HT-29 (cell line): ENCODE measurements around the gene CDKN2C. TPM values are rescaled to one million over a fixed set of nuclear protein-coding genes. Genes with fewer than 3 reads are reported as not detected.
"Not testable (repeated sequence)": the region's sequence is repeated elsewhere in the genome, so short reads cannot be mapped to it uniquely, and the experiment has no call there.

Experiments
- DNase-seq: peaks from one replicate; pipeline ENCODE4 v3.0.0-alpha.2; 2015; ENCODE audit warnings: low spot score
- total RNA-seq: library from RNA; depleted of rRNA; stranded (reverse); fragments of >200 nt; shearing (Covaris generic); gene quantifications from 2 replicates; pipeline ENCODE4 v1.2.3, GENCODE V29; 2014

CDKN2C gene
- total RNA-seq, 1 experiment from 2014 or later, result 14.5 TPM

DNA sequence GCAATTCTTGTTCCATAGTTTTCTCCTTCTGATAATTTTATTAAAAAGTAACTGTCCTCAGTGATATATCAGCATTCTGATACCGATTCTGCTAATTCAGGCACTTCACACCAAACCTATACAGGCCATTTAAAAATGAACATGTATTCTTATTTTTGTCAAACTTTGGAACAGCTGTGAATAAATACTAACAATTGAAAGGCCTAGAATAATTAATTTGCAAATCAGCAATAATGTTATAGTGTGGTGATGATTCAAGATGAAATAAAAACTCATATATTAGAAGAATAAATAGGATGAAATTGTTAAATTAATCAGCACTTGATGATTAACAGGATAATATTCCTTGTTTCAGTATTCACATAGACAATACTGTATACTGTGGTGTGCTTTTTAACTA is 9.9 kb downstream of the CDKN2C start:
- no peak for DNase-seq

DNA sequence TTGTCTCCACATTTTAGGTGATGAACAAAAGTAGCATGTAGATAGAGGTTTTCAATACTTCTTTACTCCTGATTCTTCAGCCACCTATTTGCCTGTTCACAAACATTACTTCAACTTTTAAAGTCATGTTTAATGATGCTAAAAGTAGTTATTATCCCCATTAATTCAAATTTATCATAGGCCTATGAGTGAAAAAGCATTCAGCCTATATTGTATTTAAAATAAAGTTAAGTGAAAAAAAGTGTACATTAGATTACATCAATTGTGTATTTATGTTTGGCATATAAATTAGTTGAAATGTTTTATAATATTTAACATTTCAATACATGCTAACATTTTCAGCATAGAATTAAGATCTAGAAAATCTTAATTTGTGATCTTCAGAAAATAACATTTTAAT is 10.5 kb downstream of the CDKN2C start:
- no peak for DNase-seq

DNA sequence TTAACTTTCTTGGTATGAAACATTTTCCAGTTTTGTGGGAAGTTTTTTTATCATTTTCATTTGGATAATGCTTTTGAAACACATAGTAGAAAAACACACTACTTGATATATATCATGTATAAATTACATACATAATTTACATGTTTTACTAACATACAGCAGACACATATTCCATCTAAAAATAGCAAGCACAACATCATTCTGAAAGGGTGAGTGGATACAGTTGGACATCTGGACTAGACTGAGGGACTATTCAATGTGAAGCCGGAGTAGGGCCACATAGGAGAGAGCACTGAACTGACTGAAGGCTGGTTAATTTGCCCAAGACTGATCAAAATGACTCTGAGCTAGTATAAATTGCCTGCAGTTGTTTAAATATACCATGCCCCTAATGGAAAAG is 11.7 kb downstream of the CDKN2C start:
- no peak for DNase-seq

DNA sequence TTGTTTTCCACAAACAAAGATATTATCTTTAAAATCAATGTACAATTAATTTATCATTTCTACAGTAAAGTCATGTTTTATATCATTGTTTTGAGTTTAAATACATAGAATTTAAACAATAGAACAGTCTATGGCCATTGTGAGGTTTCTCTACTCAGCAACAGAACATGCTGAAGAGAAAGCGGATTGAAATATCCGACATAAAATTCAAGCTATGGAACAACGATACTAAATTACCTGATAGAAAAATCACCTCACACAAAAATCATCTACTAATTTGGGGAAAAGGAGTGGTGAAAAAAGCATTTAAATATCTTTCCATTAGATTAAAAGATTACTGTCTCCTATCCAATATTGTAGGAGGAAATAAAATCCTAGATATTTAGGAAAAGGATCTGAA is 12.6 kb downstream of the CDKN2C start:
- no peak for DNase-seq

DNA sequence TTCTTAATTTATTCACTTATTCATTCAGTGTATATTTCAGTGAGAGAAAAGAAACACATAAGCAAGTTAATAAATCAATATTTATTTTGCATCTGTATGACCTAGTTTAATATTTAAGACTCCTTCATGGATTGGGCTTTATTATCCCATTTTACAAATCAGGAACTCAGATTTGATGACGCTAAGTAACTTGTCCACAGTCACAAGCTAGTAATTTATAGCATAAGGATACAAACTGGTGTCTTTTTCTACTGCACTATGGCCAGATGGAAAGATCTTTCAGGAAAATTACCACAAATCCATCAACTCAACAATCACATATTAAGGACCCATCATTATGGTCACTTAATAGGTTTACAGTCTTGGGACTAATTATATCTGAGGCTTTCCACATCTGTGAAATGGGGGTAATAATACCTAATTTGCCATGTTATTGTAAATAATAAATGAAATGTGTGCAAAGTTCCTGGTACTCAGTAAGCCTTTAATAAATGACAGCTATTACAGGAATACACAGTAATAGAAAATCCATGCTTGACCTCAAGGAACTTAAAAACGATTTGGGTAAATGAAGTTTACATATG is 13.3 kb downstream of the CDKN2C start:
- no peak for DNase-seq

DNA sequence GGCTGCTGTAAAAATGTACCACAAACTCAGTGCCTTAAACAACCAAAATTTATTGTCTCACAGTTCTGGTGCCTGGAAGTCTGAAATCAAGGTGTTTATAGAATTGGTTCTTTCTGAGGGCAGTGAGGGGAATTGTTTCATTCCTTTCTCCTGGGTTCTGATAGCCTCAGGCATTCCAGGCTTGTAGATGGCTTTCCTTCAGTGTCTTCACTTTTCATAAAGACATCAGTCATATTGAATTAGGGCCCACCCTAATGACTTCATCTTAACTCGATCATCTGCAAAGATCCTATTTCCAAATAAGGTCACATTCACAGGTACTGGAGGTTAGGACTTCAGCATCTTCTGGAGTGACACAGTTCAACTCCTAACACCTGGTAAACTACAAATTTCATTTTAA is 15.0 kb downstream of the CDKN2C start:
- DNase-seq, result no peak

DNA sequence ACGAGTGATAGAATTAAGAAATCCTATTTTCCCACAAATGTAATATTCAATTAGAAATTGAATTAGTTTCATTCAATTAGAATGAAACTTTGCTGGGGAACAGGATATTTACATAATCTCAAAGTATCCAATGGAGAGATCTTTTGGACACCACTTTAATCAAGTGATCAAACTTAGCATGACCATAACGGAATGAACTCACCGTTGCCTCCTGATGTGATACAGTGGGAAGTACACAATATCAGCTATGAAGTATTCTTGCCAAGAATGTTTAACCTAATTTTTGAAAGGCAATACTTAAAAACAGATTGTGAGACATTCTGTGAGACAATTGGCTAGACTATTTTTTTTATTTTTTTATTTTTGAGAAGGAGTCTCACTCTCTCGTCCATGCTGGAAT is 16.6 kb downstream of the CDKN2C start:
- DNase-seq, result no peak

DNA sequence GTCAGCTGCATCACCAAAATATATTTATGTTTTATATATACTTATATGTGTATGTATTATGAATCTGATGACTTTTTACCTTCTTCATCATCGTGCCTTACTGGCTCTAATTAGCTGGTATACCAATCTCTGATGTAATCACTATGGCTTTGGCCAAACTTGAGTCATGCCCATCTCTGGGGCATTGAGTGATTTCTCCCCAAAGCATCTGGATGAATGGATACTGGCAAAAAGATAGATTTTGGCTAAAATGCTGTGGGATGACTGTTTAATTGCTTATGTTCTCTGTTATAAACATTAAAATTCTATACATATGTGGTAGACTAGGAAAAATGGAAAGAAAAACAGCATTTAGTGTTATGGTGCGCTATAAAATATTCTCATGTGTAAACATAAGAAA is 19.6 kb downstream of the CDKN2C start:
- no peak for DNase-seq

DNA sequence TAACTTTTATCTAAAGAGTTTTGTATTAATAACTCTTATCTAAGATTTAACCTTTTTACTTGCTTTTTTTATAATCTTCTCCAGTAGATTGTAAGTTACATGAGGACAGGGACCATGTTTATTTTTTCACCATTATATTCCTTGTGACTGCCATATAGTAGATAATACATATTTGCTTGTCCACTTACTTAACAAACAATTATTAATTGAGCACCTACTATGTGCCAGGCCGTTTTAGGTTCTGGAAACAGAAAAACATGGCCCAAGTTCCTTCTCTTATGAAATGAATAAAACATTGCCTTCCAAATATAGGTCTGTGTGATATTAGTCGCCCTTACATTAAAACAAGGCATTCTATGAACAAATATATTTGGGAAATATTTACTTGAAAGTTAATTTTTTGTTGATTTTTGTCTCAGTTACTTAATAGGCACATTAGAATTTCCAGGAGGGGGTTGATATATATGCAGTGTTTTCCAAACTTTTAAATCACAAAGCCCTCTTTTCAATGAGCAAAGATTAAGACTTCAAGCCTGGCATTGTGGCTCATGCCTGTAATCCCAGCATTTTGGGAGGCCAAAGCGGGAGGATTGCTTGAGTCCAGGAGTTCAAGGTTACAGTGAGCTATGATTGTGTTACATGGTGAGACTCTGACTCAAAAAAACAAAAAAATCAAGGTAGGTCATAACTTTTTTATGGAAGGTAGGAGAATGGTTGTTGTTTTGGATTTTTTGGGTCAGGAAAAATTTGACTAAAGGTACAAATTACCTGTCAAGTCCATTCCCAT is 22.7 kb downstream of the CDKN2C start:
- DNase-seq, result no peak

DNA sequence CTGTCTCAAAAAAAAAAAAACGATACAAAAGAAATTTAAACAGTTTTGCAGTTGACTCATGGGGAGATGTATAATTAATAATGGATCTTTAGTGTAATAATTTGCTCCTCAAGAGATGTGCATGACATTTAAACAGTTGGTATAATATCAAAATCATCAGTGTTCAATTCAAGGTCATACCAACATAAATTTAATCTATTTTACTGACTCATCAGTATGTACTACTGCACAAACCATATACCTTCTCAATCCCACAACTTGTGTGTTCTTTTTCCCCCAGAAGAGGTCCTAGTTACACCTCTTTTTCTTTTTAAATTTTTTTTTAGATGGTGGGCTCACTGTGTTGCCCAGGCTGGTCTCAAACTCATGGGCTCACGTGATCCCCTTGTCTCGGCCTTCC is 23.6 kb downstream of the CDKN2C start:
- DNase-seq, result no peak

DNA sequence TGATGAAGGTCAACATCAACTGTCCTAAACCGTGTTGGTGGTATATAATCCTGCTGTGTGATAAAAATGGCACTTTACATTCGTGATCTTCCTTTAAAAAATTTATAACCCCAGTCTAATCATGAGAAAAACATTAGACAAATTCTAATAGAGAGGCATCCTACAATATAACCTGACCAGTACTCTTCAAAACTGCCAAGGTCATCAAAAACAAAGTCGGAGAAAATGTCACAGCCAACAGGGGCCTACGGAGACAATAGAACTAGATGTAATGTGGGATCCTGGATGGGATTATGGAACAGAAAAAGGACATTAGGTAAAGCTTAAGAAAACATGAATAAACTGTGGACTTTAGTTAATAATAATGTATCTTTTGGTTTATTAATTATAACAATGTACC is 25.0 kb downstream of the CDKN2C start:
- DNase-seq, result no peak

DNA sequence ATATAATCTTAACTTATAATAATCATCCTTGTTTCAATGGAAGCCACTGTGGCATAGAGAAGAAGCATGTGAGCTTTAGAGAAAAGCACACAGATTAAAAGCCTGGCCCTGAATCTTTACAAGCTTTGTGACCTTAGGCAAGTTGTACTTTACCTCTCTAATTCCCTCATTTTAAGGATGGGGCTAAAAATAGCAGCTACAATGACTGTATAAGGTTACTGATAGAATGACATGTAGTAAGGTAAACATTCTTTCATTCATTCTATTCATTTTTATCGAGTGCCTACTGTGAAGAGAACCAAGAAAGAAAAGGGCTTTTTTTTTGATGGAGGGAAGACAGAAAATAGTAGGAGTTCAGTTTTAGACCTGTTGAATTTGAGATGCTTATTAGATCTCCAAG is 25.6 kb downstream of the CDKN2C start:
- DNase-seq, result no peak

DNA sequence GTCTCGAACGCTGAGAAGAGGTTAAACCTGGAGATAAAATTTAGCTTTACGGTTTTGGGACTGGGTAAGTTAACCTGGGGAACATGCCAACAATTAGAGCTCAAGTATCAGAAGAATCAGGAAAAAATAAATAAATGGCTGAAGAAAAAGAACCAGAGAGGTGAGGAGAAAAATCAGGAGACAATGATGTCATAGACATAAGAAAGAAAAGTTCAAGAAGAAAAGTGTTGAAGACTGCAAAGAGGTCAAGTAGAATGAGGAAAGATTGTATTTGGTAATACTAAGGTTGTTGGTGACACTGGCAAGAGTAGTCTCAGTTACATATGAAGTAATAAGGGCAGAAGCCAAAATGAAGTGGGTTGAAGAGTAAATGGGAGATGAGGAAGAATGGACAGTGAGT is 26.0 kb downstream of the CDKN2C start:
- DNase-seq, result no peak

DNA sequence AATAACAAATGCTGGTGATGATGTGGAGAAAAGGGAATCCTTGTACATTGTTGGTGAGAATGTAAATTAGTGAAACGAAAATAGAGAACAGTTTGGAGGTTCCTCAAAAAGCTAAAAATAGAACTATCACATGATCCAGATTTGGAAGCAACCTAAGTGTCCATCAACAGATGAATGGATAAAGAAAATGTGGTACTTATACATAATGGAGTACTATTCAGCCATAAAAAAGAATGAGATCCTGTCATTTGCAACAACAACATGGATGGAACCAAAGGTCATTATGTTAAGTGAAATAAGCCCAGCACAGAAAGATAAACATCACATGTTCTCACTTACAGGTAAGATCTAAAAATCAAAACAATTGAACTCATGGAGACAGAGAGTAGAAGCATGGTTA is 29.3 kb downstream of the CDKN2C start:
- DNase-seq, result not testable (repeated sequence)

DNA sequence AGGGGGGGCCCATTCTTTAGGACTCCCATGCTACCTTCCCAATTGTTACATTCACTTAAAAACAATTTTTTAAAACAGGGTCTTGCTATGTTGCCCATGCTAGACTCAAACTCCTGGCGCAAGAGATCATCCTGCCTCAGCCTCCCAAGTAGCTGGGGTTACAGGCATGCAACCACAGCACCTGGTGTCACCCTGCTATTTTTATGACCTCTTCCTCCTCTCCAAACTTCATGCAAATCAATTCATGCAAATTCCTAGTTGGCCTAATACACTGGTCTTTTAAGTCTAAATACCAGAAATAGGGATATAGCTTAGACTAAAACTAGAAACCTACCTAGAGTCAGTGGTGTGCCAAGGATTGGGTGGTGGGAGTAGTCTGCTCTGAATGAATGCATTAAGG is 30.1 kb downstream of the CDKN2C start:
- DNase-seq, result no peak

DNA sequence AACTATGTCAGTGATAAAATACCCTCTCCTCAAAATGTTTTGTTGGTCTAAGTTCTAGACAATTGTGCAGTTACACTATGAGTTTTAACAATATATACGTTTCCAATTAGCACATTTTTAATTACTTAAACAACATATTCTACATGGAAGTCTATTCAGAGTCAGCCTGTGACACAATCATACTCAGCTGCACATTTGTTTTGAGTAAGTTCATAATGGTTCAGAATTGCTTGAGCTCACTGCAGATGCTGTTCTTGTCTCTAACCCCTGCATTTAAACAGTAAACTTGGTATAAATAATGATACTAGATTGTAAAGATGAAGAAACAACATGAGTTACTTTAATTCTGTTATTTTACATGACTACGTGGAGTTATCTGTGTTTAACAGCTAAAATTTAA is 30.6 kb downstream of the CDKN2C start:
- DNase-seq, result no peak

DNA sequence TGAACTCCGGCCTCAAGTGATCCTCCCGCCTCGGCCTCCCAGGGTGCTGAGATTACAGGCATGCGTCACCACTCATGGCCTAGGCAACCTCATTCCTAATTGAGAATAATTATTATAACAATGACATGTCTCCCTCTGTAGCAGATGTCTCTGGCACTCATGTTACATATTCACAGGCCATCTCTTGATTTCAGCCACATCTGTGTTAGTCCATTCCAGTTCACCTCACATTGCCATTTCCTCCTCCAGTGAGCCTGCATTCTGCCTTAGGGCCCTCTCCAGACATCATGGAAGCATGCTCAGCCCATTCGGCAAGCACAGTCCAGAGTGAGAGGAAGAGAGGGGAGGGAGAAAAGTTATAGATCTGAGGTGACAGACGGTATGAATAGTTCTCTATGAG is 32.5 kb downstream of the CDKN2C start:
- no peak for DNase-seq

DNA sequence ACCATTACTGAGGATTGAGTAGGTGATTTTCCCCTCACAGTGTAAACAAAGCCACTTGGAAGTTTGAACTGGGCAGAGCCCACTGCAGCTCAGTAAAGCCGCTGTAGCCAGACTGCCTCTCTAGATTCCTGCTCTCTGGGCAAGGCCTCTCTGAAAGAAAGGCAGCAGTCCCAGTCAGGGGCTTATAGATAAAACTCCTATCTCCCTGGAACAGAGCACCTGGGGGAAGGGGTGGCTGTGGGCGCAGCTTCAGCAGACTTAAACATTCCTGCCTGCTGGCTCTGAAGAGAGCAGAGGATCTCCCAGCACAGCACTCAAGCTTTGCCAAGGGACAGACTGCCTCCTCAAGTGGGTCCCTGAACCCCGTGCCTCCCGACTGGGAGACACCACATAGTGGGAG is 35.5 kb downstream of the CDKN2C start:
- not testable (repeated sequence) for DNase-seq

DNA sequence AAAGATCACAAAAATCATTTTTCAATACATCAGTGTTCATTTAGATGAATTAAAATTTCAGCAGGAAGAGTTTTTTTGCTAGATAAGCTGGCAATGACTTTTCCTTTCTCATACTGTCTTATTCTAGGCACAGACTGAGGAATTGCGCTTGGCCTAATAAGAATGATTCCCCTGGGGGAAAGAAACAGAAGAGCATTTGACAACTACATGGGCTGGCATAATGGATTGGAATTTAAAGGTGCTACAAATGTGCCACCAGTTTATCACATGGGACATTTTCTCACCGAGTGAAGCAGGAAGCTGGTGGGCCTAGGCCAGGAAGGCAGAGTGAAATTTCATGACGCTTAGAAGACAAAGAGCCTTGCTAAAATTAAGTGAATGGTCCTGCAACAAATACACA is 39.3 kb downstream of the CDKN2C start:
- DNase-seq, result no peak

DNA sequence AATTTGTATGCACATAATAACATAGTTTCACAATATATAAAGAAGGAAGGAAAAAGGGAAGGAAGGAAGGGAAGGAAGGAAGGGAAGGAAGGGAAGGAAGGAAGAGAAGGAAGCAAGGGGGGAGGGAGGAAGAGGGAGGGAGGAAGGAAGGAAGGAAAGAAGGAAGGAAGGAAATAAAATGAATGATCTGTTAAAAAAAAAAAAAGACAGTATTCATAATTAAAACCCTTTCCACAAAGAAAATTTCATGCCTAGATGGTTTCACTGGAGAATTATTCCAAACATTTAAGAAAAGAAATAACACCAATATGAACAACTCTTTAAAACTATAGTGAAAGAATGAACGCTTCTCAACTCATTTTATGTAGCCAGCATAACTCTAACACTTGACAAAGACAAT is 44.8 kb downstream of the CDKN2C start:
- DNase-seq, result no peak

DNA sequence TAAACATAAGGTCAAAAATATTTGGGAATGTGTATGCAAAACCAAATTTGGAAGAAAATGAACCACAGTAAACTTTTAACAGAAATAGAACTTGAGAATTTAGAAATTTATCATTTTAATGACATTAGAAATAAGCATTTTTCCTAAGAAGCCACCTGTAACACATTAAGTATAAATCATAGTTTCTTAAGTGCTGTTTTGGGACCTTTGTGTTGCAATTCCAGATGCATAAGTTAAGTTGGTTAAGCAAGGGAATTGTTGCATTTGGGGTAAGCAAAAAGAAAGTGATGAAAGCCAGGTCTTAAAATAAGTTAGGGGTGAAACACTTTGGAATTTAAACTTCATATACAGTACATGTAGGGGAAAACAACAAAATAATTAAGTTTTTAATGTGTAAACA is 49.8 kb downstream of the CDKN2C start:
- DNase-seq, result no peak
